Measurements from ENCODE around the gene SMOC1.

DNA sequence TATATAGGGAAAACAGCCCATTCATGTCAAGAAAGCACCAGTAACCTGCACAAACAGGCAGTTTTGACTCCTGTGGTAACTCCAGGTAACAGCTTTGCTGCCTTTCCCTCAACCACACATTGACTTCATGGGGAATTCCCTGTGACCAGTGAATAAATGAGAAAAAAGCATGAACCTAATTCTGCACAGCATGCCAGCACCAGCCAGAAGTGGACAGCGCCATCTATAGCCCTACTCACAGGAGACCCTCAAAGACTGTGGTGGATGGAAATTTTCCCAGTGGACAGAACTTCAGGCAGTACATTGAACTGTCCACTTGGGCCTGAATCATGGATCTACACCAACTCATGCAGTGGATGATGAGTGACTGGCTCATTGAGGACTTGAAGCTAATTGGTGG is 157.4 kb downstream of the SMOC1 start:
- TF ChIP-seq, protein P1, sequence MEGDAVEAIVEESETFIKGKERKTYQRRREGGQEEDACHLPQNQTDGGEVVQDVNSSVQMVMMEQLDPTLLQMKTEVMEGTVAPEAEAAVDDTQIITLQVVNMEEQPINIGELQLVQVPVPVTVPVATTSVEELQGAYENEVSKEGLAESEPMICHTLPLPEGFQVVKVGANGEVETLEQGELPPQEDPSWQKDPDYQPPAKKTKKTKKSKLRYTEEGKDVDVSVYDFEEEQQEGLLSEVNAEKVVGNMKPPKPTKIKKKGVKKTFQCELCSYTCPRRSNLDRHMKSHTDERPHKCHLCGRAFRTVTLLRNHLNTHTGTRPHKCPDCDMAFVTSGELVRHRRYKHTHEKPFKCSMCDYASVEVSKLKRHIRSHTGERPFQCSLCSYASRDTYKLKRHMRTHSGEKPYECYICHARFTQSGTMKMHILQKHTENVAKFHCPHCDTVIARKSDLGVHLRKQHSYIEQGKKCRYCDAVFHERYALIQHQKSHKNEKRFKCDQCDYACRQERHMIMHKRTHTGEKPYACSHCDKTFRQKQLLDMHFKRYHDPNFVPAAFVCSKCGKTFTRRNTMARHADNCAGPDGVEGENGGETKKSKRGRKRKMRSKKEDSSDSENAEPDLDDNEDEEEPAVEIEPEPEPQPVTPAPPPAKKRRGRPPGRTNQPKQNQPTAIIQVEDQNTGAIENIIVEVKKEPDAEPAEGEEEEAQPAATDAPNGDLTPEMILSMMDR (IDR thresholded peaks at IDR 0.05) = no peak
- TF ChIP-seq POLR2A (IDR thresholded peaks at IDR 0.05) (no peak), EP300 (IDR thresholded peaks at IDR 0.05) (no peak)

All from ovary (tissue), 3 donors.